Activated CD4-positive, alpha-beta T cell treated with anti-CD3 and anti-CD28 coated beads, Interleukin-2, amount 50 U/mL, for 16 hours (primary cell): ENCODE results near the gene TRMT44.
A peak's percentile ranks its signal among the peaks of the same experiment; 100 is the strongest.
"Not testable (repeated sequence)": the region's sequence is repeated elsewhere in the genome, so short reads cannot be mapped to it uniquely, and the experiment has no call there.

Experiments
- DNase-seq: peaks from one replicate; pipeline ENCODE4 v3.0.0-alpha.2; 2020

Gene TRMT44

DNA sequence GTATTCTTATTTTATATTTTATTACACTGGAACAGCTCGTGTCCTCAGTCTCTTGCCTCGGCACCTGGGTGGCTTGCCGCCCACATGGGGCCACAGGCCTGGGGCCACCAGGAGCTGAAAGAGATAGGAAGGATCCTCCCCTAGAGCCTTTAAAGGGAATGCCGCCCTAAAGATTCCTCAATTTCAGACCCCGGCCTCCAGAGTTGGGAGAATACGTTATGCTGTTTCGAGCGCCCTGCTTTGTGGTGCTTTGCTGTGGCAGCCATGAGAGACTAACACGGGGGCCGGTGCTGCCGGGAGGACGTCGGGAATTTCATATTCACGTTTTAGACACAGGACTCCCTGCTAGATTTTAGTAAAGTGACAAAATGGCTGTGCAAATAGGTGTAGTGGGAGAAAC, 33.3 kb upstream of the TRMT44 start:
- no peak for DNase-seq

DNA sequence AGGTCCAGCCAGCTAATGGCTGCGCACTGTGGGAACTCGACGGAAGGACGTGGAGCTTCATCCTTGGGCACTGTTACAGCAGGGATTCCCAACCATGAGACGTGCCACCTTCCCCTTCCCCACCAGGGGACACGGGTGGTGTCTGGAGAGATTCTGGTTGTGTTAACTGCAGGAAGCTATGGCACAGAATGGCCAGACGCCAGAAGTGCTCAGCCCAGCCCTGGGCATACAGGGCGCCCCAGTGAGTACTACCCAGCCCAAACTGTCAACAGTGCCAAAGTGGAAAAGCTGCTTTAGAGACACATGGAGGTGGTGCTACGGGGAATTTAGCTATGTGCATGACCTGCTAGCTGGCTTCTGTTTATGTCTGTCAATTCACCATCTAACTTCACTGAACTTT, 32.8 kb upstream of the TRMT44 start:
- DNase-seq = no peak

DNA sequence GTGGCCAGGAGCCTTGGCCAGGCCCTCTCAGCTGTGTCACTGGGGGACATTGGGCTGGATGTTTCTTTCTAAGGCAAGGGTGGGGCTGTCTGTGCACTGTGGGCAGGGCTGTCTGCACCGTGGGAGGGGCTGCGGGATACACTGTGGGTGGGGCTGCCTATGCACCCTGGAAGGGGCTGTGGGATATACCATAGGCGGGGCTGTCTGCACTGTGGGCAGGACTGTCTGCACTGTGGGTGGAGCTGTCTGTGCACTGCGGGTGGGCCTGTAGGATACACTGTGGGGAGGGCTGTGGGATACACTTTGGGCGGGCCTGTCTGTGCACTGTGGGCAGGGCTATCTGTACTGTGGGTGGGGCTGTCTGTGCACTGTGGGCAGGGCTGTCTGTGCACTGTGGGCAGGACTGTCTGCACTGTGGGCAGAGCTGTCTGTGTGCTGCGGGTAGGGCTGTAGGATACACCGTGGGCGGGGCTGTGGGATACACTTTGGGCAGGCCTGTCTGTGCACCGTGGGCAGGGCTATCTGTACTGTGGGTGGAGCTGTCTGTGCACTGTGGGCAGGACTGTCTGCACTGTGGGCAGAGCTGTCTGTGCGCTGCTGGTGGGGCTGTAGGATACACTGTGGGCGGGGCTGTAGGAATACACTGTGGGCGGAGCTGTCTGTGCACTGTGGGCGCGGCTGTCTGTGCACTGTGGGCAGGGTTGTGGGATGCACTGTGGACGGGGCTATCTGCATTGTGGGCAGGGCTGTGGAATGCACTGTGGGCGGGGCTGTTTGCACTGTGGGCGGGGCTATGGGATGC, 31.1 kb upstream of the TRMT44 start:
- DNase-seq = peak; percentile 81

DNA sequence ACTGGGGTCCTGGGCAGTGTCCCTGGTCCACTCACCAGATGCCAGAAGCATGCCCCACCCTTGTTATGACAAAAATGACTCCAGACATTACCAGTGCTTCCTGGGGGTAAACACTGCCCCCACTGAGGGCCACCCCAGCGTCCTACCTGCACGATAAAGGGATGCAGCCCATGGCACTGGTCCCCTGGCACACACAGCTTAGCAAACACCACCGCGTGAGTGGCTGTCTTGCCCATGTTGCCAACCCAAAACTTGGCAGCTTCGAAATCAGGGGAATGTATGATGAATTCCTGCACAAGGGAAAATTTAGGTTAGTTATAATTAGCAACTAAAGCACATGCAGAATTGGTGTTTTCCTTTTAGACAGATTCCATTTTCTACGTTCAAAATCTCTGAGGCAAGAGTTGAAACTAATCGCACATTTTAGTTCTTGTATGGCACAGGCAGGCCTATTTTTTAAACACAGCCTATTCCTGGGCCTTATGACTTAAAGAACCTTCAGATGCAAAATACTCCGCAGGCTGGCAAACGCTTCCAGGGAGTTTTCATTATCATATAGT, 30.4 kb upstream of the TRMT44 start:
- no peak for DNase-seq

DNA sequence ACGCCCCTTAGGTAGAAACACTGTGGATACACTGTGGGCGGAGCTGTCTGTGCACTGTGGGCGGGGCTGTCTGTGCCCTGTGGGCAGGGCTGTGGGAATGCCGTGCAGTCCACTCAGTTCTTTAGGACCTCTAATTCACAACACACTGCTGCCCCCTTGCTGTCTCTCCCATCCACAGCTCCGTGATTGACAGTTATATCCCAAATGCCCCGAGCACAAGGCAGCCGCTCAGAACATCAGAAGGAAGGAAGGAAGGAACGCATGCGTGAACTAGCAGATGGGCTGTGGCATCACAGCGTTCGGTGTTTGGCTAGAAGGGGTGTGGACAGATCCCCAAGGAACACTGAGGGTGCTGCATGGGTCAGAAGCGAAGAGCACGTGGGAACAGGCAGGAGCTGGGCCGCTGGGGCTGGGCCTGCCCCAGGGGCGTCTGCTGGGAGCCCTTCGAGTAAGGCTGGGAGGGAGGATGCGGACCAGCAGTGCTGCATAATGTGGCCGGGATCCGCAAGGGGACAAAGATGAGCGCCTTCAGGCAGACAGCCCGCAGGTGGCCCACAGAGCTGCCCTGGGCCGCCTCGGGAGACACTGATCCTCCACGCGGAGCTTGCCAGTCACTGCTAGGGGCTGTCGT, 29.8 kb upstream of the TRMT44 start:
- DNase-seq = no peak

DNA sequence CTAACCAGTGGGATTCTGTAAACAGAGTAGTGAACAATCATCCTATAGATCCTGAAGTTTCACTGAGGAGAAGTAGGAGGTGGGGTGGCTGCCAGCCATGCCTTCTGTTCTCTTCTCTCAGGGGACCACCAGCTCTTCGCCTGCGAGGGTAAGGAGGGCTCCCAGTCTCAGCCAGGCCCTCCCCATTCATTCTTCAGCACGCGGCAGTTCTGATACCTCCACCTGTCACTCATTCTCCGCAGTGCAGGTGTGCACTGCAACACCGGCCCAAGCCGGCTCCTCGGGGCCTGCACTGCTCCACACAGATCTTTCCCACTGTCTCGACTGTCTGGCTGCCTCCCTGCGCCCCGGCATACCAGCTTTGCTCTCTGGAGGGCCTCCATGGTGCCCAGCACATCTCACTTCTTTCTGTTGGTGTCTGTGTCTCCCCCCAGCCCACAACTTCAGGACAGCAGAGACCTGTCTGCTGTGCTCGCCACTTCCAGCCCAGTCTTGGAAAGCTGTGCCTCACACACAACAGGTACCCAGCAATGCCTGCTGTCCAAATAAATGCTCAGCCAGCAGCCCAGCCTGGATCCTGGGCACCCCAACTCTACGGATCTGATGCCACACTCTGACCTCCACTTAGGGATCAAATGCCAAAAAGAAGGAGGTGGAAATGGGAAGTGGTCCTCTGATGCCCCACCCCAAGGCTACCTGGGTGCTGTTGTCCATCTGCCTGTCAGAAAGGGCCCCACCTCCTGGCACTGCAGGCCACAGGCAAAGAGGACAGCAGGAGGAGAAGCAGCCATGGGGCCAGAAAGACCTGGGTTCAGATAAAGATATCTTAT, 29.0 kb upstream of the TRMT44 start:
- DNase-seq = no peak

DNA sequence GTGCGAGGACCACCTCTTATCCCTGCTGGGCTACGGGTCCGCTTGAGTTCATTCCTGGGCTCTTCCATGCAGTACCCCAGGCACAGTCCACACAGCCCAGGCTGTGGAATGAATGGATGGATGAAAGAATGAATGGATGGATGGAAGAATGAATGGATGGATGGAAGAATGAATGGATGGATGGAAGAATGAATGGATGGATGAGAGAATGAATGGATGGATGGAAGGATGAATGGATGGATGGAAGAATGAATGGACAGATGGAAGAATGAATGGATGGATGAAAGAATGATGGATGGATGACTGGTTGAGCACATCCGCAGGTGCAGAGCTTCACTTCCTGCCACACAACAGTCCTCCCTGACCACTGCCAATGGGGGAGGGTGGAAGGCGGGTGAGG, 28.3 kb upstream of the TRMT44 start:
- DNase-seq = no peak

DNA sequence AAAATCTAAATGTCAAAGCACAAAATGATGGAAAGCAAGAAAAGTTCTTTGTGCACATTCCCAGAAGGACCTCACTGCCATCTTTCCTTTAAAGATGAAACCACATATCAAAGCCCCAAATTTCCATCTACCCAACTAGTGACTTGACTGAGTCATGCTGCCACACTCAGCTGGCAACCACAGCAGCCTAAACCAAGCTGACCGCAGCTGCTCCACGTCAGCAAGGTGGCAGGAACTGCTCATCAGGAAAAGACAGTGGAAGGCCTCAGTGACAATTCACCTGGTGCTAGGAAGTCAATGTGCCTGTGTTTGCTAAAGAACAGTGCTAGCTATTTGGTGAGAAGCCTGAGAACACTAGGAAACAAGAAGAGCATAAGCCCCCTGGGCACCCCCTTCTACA, 26.2 kb upstream of the TRMT44 start:
- peak; percentile 86 for DNase-seq

DNA sequence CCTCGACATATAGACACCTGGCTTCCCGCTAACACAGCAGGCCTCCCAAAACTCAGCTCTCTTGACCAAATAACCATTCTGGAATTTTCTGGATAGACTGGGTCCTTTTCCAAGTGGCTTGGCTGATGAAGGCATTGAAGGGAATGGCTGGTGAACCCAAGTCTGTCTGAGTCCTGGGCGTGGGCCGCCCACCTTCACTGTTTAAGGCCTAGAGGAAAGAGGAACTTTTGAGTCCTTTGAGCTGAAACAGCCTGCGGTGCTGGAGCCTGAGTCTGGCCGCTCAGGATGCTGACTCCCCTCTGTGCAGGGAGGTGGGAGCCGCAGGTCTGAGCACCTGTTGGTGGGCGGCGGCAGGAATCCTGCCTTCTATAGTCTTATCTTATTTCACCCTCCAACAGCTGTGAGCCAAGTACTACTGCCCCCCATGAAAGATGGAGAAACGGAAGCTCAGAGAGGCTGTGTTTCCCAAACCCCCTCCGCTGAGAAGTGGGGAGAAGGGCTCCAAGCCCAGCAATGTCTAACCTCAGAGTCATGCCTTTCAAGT, 23.4 kb upstream of the TRMT44 start:
- no peak for DNase-seq

DNA sequence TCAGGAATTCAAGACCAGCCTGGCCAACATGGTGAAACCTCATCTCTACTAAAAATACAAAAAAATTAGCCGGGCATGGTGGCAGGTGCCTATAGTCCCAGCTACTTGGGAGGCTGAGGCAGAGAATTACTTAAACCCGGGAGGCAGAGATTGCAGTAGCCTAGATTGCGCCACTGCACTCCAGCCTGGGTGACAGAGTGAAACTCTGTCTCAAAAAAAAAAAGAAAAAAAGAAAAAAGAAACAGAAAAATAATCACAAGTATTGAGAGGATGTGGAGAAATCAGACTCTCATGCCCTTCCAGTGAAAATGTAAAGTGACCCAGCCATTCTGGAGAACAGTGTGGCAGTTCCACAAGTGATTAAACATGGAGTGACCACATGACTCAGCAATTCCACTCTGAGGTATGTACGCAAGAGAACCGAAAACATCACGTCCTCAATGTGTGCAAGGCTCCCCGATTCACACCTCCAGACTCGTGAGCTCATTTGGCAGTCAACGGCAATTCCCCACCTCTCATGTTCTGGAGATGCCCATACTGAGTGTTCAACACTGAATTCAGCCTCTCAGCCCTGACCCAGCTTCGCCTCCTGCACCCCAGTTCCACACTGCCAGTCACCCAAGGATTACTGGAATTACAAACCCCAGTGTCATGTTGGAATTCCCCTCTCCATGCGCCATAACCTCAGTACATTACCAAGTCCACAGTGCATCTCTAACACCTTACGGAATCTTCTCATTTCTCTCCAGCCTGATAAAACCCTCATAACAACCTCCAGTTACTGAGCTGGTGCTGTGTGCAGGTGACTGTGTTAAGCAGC, 21.1 kb upstream of the TRMT44 start:
- DNase-seq = peak; percentile 86

DNA sequence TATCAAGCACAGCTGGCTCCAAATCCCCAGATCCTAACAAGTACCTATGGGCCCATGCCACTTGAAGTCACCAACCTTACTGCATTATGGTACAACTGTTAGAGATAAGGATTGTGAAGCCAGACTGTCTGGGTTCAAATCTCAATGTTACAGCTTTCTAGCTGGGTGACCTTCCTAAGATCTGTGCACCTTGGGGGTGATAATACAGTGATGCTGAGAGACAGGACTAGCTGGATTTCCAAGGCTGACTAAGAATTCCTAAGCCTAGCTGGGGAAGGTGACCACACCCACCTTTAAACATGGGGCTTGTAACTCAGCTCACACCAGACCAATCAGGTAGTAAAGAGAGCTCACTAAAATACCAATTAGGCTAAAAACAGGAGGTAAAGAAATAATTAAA, 20.4 kb upstream of the TRMT44 start:
- DNase-seq = not testable (repeated sequence)

DNA sequence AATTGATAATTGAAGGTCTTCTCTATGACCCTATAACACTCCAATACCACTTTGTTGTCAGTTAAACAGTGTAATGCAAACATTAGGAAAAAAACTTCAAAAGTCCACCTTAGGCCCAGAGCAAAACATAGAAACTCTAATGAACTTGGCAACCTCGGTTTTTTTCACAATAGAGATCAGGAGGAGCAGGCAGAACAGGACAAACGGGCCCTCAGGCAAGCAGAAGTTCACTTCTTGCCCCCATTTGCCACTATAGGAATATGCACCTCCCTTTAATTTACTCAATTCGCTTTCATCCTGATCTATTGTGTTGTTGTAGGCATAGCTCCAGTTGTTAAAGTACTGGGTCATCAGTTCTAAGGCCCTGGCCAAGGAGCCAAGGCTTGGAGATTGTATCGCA, 18.2 kb upstream of the TRMT44 start:
- no peak for DNase-seq

DNA sequence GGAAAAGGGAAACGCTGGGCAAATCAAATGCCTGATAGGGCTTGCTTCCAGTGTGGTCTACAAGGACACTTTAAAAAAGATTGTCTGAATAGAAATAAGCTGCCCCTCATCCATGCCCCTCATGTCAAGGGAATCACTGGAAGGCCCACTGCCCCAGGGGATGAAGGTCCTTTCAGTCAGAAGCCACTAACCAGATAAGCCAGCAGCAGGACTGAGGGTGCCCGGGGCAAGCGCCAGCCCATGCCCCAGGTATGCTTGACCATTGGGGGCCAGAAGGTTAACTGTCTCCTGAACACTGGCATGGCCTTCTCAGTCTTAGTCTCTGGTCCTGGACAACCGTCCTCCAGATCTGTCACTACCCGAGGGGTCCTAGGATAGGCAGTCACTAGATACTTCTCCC, 17.8 kb upstream of the TRMT44 start:
- DNase-seq = no peak

DNA sequence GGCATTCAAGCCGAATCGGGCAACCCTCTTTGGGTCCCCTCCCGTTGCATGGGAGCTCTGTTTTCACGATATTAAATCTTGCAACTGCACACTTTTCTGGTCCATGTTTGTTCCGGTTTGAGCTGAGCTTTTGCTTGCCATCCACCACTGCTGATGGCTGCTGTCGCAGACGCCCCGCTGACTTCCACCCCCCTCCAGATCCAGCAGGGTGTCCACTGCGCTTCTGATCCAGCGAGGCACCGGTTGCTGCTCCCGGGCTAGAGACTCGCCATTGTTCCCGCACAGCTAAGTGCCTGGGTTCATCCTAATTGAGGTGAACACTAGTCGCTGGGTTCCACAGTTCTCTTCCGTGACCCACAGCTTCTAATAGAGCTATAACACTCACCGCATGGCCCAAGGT, 13.3 kb upstream of the TRMT44 start:
- DNase-seq = no peak

DNA sequence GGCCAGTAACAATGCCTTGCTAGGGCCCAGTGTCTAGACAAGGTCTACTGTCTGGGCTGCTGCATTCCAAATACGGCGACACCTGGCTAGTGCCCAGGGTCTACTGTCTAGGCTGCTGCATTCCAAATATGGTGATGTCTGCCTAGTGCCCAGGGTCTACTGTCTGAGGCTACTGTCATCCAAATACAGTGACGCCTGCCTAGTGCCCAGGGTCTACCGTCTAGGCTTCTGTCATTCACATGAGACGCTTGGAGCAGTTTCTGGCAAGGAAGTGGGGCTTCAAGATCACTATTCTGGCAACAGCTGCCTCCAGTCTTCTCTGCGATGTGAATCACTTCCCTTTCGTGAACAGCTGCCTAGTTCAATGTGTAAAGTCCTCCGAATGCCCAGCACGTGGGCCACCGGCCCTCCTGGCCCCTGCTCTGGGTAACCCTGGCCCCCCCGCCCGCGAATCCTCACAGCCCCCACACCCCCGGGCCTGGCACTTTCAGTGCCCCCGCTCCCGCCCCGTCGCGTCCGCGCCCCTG, 12.8 kb upstream of the TRMT44 start:
- peak; percentile 24 for DNase-seq

DNA sequence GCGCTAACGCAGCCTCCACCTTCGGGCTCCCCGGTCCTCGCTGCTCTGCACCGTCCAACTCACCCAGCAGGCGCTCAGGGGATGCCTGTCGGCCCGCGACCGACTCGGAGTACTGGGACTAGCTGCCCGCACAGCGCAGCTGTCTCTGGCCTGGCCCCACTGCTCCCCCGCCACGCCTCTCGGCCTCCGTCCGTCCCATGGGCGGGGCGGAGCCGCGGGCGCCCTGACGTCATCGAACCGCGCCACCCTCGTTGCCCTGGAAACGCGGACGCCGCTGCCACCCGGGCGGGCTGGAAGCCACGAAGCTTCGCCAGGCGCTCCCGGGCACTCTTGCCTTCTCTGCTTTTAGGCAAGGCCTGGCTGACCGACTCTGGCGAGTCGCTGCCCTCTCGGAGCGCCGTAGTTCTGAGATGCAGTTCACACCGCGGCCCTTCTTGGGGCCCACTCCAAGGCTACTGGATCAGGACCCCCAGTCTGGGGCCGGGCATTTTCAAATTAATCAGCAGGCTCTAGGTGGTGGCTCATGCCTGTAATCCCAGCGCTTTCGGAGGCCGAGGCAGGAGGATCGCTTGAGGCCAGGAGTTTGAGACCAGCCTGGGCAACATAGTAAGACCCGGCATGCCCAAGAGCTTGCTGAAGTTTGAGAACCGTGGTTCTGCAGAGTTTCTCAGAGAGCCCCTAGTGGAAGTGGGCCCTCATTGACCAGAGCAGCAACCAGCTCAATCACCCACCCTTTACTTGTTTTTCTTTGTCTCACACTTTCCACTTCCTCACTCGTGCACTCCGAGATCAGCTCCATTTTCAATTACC, 12.1 kb upstream of the TRMT44 start:
- peak; percentile 91 for DNase-seq

DNA sequence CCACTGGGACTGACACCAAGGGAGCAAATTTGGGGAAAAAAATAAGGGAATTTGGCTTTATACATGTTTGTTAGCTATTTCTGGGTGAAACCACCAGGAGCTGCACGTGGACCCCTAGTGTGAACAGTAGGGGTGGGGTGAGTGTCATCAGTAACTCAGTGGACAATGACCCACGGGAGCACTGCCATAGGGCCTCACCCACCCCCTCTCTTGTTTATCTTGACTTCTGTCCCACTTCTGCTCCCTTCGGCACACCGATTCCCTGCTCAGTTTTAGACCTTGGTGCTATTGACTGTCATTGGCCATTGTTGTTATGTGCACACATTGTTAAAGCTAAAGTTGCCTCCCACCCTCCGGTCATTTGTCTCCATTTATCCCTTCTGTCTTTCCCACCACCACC, 9.0 kb upstream of the TRMT44 start:
- no peak for DNase-seq

DNA sequence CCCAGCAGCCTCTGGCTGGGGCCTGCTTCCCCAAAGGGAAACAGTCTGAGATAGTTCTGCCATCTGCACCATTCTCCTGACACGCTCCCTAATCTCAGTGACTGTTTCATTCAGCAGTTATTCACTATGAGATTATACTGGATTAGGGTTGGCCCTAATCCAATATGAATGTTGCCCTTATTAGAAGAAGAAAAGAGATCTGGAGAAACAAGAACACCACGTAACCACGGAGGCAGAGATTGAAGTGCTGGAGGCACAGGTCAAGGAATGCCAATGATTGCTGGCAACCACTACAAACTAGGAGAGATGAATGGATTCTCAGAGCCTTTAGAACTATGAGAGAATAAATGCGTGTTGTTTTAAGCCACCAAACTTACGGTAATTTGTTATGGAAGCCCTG, 7.4 kb upstream of the TRMT44 start:
- no peak for DNase-seq

DNA sequence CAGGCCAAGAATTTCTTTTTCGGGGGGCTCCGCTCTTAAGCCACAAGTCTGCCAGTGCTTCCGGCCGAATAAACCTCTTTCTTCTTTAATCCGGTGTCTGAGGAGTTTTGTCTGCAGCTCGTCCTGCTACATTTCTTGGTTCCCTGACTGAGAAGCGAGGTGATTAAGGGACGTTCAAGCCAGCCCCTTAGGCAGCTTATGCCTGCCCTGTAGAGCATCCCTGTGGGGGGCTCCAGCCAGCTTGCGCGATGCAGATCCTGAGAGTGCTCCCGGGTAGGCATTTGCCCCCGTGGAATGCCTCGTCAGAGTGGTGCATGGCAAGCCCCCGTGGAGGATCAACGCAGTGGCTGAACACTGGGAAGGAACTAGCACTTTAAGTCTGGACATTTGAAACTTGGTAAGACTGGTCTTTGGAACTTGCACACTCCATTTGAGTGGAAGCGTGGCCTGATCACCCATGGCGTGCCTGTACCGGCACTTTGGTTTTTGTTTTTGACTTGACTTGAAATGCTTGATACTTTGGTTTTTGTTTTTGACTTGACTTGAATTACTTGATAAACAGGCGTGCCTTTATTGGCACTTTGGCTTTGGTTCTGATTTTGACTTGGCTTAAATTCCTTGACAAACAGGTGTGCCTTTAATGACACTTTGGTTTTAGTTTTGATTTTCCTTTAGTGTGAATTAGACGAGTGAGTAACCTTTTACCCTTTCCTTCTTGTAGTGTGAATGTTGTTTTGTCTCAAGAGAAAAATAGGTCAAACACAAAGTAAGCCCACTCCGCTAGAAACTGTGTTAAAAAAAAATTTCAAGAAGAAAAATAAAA, 6.1 kb upstream of the TRMT44 start:
- DNase-seq = no peak

DNA sequence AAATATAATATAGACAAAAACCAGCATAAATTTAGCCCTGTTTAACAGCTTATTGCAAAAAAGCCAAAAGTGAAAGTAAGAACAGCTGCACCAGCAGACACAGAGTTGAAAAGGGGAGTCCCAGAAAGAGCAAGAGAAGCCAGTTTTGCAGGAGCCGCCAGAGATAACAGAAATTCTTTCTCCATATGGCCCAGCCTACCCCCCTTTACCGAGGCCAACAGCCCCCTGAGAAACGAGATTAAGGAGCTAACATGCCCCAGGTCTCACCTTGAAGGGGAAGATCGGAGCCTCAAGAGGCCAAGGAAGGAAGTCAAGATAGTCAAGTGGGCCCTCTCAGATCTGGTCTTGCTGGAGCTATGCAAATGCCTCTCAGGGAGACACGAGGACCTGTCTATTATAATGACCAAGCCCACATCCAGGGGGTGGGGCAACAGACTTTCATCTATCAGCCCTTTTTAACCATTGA, 4.9 kb upstream of the TRMT44 start:
- DNase-seq = peak; percentile 54
